HUES48 (cell line): ENCODE results near the gene NCKAP5.

Source experiments
- H3K27ac ChIP-seq: one replicate; pipeline ENCODE4 v1.7.0; 2013; ENCODE audit warnings: low read depth, low read length, inconsistent platforms
- H3K27me3 ChIP-seq: 2 replicates; pipeline ENCODE4 v1.6.1; 2013; ENCODE audit warnings: mild to moderate bottlenecking, low read length; ENCODE audit not compliant: control insufficient read depth, insufficient read depth
- H3K36me3 ChIP-seq: 2 replicates; pipeline ENCODE4 v1.6.1; 2013; ENCODE audit warnings: low read length; ENCODE audit not compliant: control insufficient read depth, insufficient read depth
- H3K4me1 ChIP-seq: 2 replicates; pipeline ENCODE4 v1.6.1; 2013; ENCODE audit warnings: mild to moderate bottlenecking, low read length; ENCODE audit not compliant: control insufficient read depth, insufficient read depth
- H3K4me3 ChIP-seq: 2 replicates; pipeline ENCODE4 v1.5.1; 2013; ENCODE audit warnings: mild to moderate bottlenecking, low read depth, low read length
- H3K9ac ChIP-seq: 2 replicates; pipeline ENCODE4 v1.6.1; 2013; ENCODE audit warnings: mild to moderate bottlenecking, low read depth, low read length, moderate library complexity
- H3K9me3 ChIP-seq: 2 replicates; pipeline ENCODE4 v1.6.1; 2013; ENCODE audit warnings: low read length; ENCODE audit not compliant: control insufficient read depth, insufficient read depth

The NCKAP5 gene

GRCh38 chr2:133061874-133062593, 506.2 kb downstream of the NCKAP5 start:
- Histone ChIP-seq H3K27me3 (no peaks in the 10 kb centered on the region), H3K4me1 (no peaks in the 10 kb centered on the region), H3K9me3 (no peaks in the 10 kb centered on the region)

GRCh38 chr2:133054297-133054696, 514.0 kb downstream of the NCKAP5 start:
- Histone ChIP-seq H3K9ac (no peak overlapping the region), H3K4me1 (peaks cover 9% of the 10 kb centered on the region), H3K27ac (no peak overlapping the region), H3K4me3 (no peak overlapping the region), H3K36me3 (no peaks in the 10 kb centered on the region), H3K27me3 (no peaks in the 10 kb centered on the region), H3K9me3 (no peaks in the 10 kb centered on the region)

More at GRCh38 chr2:133061874-133062593, 506.2 kb downstream of the NCKAP5 start:
- H3K9ac ChIP-seq = no peak overlapping the region
- H3K4me3 ChIP-seq = no peak overlapping the region
- H3K27ac ChIP-seq = no peak overlapping the region
- no peaks in the 10 kb centered on the region for H3K36me3 ChIP-seq

- no peak overlapping the region for H3K4me3 ChIP-seq
- H3K36me3 ChIP-seq = no peaks in the 10 kb centered on the region
- H3K27ac ChIP-seq = no peak overlapping the region
- H3K9ac ChIP-seq = no peak overlapping the region
- H3K27me3 ChIP-seq = no peaks in the 10 kb centered on the region
- H3K9me3 ChIP-seq = no peaks in the 10 kb centered on the region
- peaks cover 9% of the 10 kb centered on the region for H3K4me1 ChIP-seq
Measured at GRCh38 chr2:133053541-133053940, 514.7 kb downstream of the NCKAP5 start.

GRCh38 chr2:133045787-133046186, 522.5 kb downstream of the NCKAP5 start:
- no peak overlapping the region for H3K27ac ChIP-seq
- no peaks in the 10 kb centered on the region for H3K36me3 ChIP-seq
- no peaks in the 10 kb centered on the region for H3K27me3 ChIP-seq
- no peak overlapping the region for H3K9ac ChIP-seq
- H3K4me3 ChIP-seq = no peak overlapping the region
- H3K9me3 ChIP-seq = no peaks in the 10 kb centered on the region
- H3K4me1 ChIP-seq = no peaks in the 10 kb centered on the region

GRCh38 chr2:133044556-133044955, 523.7 kb downstream of the NCKAP5 start:
- no peaks in the 10 kb centered on the region for H3K36me3 ChIP-seq
- no peaks in the 10 kb centered on the region for H3K9me3 ChIP-seq
- H3K4me1 ChIP-seq = no peaks in the 10 kb centered on the region
- no peaks in the 10 kb centered on the region for H3K27me3 ChIP-seq
- no peak overlapping the region for H3K4me3 ChIP-seq
- H3K9ac ChIP-seq = no peak overlapping the region
- no peak overlapping the region for H3K27ac ChIP-seq

GRCh38 chr2:133040170-133040569, 528.1 kb downstream of the NCKAP5 start:
- H3K4me3 ChIP-seq = no peak overlapping the region
- H3K27me3 ChIP-seq = no peaks in the 10 kb centered on the region
- H3K27ac ChIP-seq = no peak overlapping the region
- no peak overlapping the region for H3K9ac ChIP-seq
- H3K9me3 ChIP-seq = no peaks in the 10 kb centered on the region
- no peaks in the 10 kb centered on the region for H3K36me3 ChIP-seq
- no peaks in the 10 kb centered on the region for H3K4me1 ChIP-seq

GRCh38 chr2:133039531-133039930, 528.7 kb downstream of the NCKAP5 start:
- Histone ChIP-seq H3K4me1 (no peaks in the 10 kb centered on the region), H3K9ac (no peak overlapping the region), H3K27me3 (no peaks in the 10 kb centered on the region), H3K27ac (no peak overlapping the region), H3K4me3 (no peak overlapping the region), H3K36me3 (no peaks in the 10 kb centered on the region), H3K9me3 (no peaks in the 10 kb centered on the region)

- Histone ChIP-seq H3K9me3 (no peaks in the 10 kb centered on the region), H3K4me1 (peaks cover 8% of the 10 kb centered on the region; the same call in 1 of the 2 replicates), H3K4me3 (no peak overlapping the region), H3K9ac (no peak overlapping the region), H3K27ac (no peak overlapping the region), H3K36me3 (no peaks in the 10 kb centered on the region), H3K27me3 (no peaks in the 10 kb centered on the region)
Measured at GRCh38 chr2:133026536-133027177, 541.6 kb downstream of the NCKAP5 start.

GRCh38 chr2:133025004-133025403, 543.3 kb downstream of the NCKAP5 start:
- H3K9ac ChIP-seq = no peak overlapping the region
- H3K36me3 ChIP-seq = no peaks in the 10 kb centered on the region
- H3K27ac ChIP-seq = no peak overlapping the region
- peaks cover 8% of the 10 kb centered on the region; the same call in 1 of the 2 replicates for H3K4me1 ChIP-seq
- H3K4me3 ChIP-seq = no peak overlapping the region
- no peaks in the 10 kb centered on the region for H3K9me3 ChIP-seq
- no peaks in the 10 kb centered on the region for H3K27me3 ChIP-seq

GRCh38 chr2:133012847-133013734, 555.2 kb downstream of the NCKAP5 start:
- Histone ChIP-seq H3K4me1 (no peaks in the 10 kb centered on the region), H3K9ac (no peak overlapping the region), H3K36me3 (no peaks in the 10 kb centered on the region), H3K27ac (no peak overlapping the region), H3K9me3 (no peaks in the 10 kb centered on the region), H3K27me3 (no peaks in the 10 kb centered on the region), H3K4me3 (no peak overlapping the region)

GRCh38 chr2:133004623-133005022, 563.6 kb downstream of the NCKAP5 start:
- Histone ChIP-seq H3K27me3 (no peaks in the 10 kb centered on the region), H3K9me3 (peaks cover 17% of the 10 kb centered on the region), H3K4me3 (no peak overlapping the region), H3K27ac (no peak overlapping the region), H3K9ac (no peak overlapping the region), H3K4me1 (no peaks in the 10 kb centered on the region), H3K36me3 (no peaks in the 10 kb centered on the region)
